HG03097 (cell line): ENCODE data around the gene PDE4D.
"Not testable (repeated sequence)": the region's sequence is repeated elsewhere in the genome, so short reads cannot be mapped to it uniquely, and the experiment has no call there.

Experiments used
- ATAC-seq: cut with Tn5 transposase; IDR thresholded peaks from one replicate; pipeline ENCODE4 v1.9.1; 2021; ENCODE audit not compliant: unreplicated experiment, low FRiP score

PDE4D gene

GRCh38 chr5:59079622-59080620 lies 813.6 kb downstream of the PDE4D start:
- no peak for ATAC-seq

GRCh38 chr5:59071755-59072549 lies 821.6 kb downstream of the PDE4D start:
- ATAC-seq, result no peak

DNA sequence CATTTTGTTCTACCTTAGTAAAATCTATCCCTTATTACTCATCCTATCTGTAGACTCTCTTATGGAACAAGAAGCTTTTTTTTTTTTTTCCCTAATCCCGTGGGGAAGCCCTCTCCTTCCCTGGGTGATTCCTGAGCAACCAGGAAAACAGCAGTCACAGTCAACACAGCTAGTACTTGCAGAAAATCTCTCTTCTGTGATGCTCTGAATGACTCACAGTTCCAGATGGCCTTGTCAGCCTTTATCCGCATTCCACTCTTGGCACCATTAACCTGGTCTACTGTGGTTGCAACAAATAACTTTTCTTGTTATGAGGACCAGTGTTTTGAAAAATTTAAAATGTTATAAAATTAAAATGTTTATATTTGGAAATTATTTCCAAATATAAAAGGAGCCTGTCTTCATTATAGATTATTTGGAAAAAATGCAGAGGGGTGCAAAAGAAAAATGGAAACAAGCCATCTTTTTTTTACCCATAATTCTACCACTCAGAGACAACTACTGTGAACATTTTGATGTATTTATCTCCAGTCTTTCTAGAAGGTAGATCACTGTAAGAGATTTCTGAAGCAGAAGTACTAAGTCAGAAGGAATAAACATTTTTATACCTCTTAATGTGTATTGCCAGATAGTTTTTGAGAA lies 824.0 kb downstream of the PDE4D start:
- no peak for ATAC-seq

DNA sequence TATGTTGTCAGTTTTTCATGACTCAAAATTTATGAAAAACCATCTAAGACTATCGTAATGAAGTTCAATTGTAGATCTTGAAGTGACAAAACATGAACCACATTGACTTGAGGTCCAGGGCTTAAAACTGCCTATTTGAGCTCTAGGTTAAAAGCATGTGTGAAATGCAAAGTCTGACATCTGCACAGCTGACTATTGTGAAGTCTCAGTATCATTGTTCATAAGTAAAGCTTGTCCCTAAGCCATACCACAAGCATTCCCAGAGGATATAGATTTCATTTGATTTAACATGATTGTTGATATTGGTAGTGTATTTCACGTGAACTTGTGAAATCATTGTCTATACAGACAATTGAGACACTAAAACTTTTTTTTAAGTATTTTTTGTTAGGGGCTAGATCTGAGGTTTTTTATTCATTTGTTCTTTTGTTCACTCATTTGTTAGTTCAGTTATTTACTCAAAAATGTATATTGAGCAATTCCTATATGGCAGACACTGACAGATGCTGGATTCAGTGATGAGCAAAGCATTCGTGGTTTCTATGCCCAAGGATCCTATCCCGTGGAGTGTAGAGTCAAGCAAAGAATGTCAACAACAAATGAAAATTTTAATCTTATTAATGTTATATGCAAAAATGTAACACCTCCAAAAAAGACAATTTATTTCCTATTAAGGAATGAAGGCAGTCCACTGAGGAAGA lies 825.4 kb downstream of the PDE4D start:
- no peak for ATAC-seq

GRCh38 chr5:59066367-59067163 lies 827.0 kb downstream of the PDE4D start:
- no peak for ATAC-seq

DNA sequence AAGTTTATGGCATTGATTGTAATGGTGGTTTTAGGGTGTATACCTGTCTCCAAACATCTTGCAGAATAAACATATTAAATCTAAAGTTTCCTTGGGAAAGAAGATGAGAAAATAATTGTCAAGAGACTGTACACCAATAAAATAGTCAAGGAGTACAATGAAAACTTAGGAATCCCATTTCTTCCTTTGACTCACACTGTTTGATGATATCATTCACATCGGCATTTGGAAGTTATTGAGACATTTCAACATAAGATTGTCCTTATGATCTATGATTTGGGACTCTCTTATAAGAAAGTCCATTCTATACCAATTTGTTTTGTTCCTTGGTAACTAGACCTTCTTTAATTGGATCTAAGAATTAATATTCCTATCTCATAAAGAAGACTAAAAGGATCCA lies 828.0 kb downstream of the PDE4D start:
- no peak for ATAC-seq

DNA sequence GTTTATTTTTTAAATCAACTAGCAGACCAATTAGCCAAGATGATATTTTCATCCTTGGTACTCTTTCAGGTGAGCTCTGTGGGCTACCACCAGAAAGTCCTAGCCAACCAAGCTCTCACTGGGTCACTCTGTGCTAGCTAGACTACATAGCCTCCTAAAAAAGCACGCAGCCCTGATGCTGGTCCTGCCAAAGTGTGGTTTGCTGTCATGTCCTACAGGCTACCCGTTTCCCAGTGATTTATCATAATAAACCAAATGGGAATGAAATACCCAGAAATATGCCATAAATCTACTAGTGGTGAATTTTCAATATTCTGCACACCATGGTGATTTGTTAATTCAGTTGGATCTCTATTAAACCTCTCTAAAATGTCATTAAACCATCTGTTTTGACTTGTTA lies 829.2 kb downstream of the PDE4D start:
- no peak for ATAC-seq

- no peak for ATAC-seq
These were observed 830.4 kb downstream of the PDE4D start for GRCh38 chr5:59062986-59063683.

DNA sequence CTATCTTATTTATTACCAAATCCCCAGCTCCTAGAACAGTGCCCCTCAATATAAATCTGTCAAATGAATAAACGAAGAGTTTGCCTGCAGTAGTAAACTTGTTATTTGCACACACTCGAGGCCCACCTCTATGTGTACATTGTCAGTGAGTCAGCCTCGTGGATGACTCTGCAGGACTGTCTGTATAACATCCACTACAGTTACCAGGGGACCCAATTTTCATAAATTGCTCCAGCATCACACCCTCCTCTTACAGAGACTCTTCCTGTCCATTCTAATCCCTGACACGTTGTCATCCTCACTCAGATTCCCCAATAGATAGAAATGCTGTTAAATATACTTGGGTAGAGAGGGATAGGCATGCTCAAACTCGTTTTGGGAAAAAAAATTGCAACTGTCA lies 832.1 kb downstream of the PDE4D start:
- no peak for ATAC-seq

DNA sequence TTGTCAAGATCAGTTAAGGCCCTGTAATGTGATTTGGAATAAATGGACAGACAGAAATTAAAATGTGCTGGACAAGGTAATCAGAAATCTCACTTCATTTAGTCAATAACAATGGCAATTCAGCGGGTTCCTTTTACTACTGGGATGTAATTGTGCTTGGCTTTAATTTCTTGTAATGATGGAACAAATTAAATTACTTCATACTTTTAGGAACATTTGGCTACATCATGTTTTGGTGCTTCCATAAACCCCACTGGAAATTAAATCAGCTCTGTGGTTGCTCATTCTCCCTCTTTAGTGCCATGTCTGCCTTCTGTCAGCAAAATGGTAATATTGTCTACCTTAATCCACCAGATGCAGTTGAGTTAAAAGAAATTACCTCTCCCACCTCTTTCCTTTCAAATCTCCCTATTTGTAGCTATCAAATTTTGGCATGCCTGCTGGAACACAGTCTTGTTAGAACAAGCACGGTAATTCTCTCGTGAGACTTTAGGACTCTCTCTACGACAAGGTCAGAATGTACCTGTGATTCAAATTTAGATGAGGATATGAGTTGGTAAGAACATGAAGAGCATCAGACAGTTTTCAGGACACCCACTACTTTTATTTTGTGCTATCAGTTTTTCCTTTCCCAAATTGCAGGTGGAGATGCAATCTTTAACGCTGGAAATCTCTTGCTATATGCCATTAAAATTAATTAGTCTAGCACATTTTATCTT lies 834.4 kb downstream of the PDE4D start:
- ATAC-seq, result no peak

- no peak for ATAC-seq
These were observed 835.3 kb downstream of the PDE4D start for GRCh38 chr5:59058237-59058636.

GRCh38 chr5:59056599-59056998 lies 836.9 kb downstream of the PDE4D start:
- not testable (repeated sequence) for ATAC-seq

- ATAC-seq, result no peak
These were observed 837.6 kb downstream of the PDE4D start for GRCh38 chr5:59055745-59056448.

- no peak for ATAC-seq
These were observed 838.5 kb downstream of the PDE4D start for GRCh38 chr5:59054963-59055528.

- no peak for ATAC-seq
These were observed 841.6 kb downstream of the PDE4D start for GRCh38 chr5:59051951-59052350.

DNA sequence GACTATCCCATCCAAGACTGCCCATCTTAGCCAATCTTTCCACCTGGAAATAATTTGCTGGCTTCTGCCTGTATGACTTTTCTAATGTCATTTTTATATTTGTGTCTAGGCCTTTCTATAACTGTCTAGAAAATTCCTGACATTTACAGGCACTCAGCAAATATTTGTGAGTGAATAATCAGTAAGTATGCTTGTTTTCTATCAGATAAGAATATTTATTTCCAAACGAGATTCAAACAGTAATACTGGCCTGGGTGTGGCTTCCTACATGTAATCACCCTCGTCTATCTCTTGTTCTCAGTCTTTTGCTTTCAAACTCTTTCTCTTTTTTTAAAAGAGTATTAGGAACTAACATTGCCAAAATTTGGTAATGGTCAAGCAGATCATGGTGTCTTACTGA lies 844.4 kb downstream of the PDE4D start:
- ATAC-seq, result no peak
